CD4-positive, alpha-beta T cell treated with Interleukin-17A for 1 hour (primary cell): ENCODE data around the gene ADCY6.
"Not testable (repeated sequence)": the region's sequence is repeated elsewhere in the genome, so short reads cannot be mapped to it uniquely, and the experiment has no call there.

Experiments
- DNase-seq: peaks from one replicate; pipeline ENCODE4 v3.0.0-alpha.2; 2020

The ADCY6 gene

GRCh38 chr12:48744251-48745008 is 44.5 kb downstream of the ADCY6 start:
- no peak for DNase-seq

DNA sequence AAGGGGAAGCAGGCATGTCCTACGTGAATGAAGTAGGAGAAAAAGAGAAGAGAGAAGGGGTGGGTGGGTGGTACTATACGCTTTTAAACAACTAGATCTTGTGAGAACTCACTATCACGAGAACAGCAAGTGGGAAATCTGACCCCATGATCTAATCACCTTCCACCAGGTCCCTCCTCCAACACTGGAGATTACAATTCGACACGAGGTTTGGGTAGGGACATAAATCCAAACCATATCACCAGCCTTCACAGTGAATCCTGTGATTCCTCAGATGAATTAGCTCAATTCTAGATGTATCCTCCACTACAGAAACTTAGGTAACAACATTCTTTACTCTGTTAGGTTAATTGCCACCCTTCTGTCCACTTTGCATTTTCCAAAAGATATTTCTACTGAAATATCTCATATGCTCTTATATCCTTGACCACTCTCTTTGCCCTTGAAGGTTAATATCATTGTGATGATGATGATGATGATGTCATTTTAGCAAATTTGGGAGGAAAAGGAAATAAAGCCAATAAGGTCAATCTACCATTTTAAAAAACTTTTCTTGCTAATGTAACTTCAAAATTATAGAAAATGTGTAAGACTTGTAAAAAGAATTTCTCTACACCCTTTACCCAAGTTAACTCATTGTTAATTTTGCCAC is 49.1 kb downstream of the ADCY6 start:
- no peak for DNase-seq

DNA sequence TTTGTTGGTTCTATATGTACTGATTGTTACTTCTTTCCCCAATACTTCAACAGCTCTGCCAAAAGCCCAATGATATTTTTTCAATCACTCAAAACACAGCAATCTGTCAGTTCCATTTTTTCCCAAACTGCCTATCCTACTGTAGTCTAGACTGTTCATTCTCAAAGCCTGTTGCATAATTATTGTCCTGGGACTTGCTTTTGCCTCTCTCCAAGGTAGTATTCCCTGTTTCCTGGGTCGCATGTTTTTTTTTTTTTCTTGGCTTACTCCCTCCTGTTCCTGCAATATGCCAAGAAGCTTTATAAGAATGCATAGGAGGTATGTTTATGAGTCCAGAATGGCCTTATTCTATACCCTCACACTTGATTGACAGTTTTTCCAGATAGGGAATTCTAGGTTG is 52.4 kb downstream of the ADCY6 start:
- no peak for DNase-seq

- no peak for DNase-seq
These were observed 60.1 kb downstream of the ADCY6 start for GRCh38 chr12:48728807-48729206.

GRCh38 chr12:48720737-48721136 is 68.2 kb downstream of the ADCY6 start:
- not testable (repeated sequence) for DNase-seq

DNA sequence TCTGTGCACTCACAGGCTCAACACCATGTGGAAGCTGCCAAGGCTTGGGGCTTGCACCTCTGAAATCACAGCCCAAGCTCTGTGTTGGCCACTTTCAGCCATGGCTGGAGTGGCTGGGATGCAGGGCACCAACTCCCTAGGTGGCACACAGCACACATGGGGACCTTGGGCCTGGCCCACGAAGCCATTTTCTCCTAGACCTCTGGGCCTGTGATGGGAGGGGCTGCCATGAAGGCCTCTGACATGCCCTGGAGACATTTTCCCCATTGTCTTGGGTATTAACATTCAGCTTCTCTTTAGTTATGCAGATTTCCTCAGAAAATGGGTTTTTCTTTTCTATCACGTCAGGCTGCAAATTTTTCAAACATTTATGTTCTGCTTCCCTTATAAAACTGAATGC is 68.7 kb downstream of the ADCY6 start:
- not testable (repeated sequence) for DNase-seq

GRCh38 chr12:48719002-48719401 is 69.9 kb downstream of the ADCY6 start:
- DNase-seq: not testable (repeated sequence)

DNA sequence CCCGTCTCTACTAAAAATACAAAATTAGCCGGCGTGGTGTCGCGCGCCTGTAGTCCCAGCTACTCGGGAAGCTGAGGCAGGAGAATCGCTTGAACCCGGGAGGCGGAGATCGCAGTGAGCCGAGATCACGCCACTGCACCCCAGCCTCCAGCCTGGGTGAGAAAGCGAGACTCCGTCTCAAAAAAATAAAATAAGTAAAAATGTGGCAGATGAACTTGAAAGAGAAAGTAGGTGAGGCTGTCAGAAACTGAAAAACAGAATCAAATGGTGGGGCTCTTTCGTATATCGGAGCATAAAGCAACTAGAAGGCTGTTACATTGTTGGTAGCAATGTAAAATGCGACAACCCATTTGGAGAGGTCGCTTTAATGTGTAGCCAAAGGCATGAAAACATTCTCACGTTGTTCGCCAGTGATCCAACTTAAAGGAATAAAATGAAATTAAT is 71.6 kb downstream of the ADCY6 start:
- DNase-seq: no peak

GRCh38 chr12:48716493-48717251 is 72.2 kb downstream of the ADCY6 start, which contains the start of gene CCNT1:
CCNT1 (minus strand) TSS chr12:48716707; CDS start chr12:48716675, 32 bp downstream.
- peak; percentile 100 for DNase-seq
